ENCODE results near the gene RHBDF2.
"Not testable (repeated sequence)": the region's sequence is repeated elsewhere in the genome, so short reads cannot be mapped to it uniquely, and the experiment has no call there.

- TF ChIP-seq CTCF (conservative IDR thresholded peaks at IDR 0.05 in 1 of 2, IDR thresholded peaks at IDR 0.05 in 1 of 2; ENCODE audit: extremely low read depth in 1 of 2, insufficient read depth in 1 of 2, low read depth in 1 of 2, low read length in 2 of 2); EZH2 (IDR thresholded peaks at IDR 0.05; ENCODE audit: borderline replicate concordance, low read length): not testable (repeated sequence)
Observed at GRCh38 chr17:76514355-76514754, 13.1 kb upstream of the RHBDF2 start.

All from mammary epithelial cell (primary cell).